ENCODE measurements around the gene ADAMTSL1. TPM values are rescaled to one million over a fixed set of nuclear protein-coding genes. Genes with fewer than 3 reads are reported as not detected.

ADAMTSL1 gene
- total RNA-seq, 1 experiment from 2014 or later, result 1.2 TPM

GRCh38 chr9:18786911-18787650 is 313.1 kb downstream of the ADAMTSL1 start:
- no peaks in the 10 kb centered on the region for H3K9me3 ChIP-seq (ENCODE audit: control insufficient read depth, low read depth, low read length)
- no peak overlapping the region for H2AK5ac ChIP-seq (ENCODE audit: insufficient read length, low read length)
- H3K14ac ChIP-seq (ENCODE audit: insufficient read depth, low read length), result no peak overlapping the region
- Mint-ChIP-seq H3K4me3 (no peak overlapping the region), H3K9me3 (no peaks in the 10 kb centered on the region), H3K27ac (no peak overlapping the region), H3K36me3 (ENCODE audit: insufficient read depth in 1 of 3, low read depth in 3 of 3) (no peaks in the 10 kb centered on the region), H3K4me1 (peaks cover 0 to 2% of the 10 kb centered on the region in 2 experiments; a peak in 2 of 4 replicates), H3K27me3 (ENCODE audit: low read depth) (no peaks in the 10 kb centered on the region)
- H3K23me2 ChIP-seq (ENCODE audit: insufficient read length, low read depth, low read length, poor library complexity, severe bottlenecking), result no peaks in the 10 kb centered on the region
- no peak overlapping the region for H4K5ac ChIP-seq (ENCODE audit: insufficient read length, low read depth, low read length)
- H4K20me1 ChIP-seq (ENCODE audit: control insufficient read depth, insufficient read depth, insufficient read length), result no peaks in the 10 kb centered on the region
- peaks cover 2% of the 10 kb centered on the region; the same call in 1 of the 2 replicates for H3K4me1 ChIP-seq (ENCODE audit: insufficient read depth, low read length)
- no peak overlapping the region for H3K4ac ChIP-seq (ENCODE audit: low read depth, low read length)
- no peak overlapping the region for H4K8ac ChIP-seq (replicated peaks; ENCODE audit: insufficient read length, low read depth, low read length)
- no peak overlapping the region for H3K27ac ChIP-seq (ENCODE audit: insufficient read length, low read depth, low read length)
- no peaks in the 10 kb centered on the region for H3K79me1 ChIP-seq (ENCODE audit: insufficient read depth, low read depth, low read length, poor library complexity, severe bottlenecking)
- H2BK5ac ChIP-seq (ENCODE audit: insufficient read length, low read length), result no peak overlapping the region
- H3K23ac ChIP-seq (ENCODE audit: insufficient read length, low read depth, low read length), result no peak overlapping the region
- TF ChIP-seq CTCF (conservative IDR thresholded peaks at IDR 0.05), result no peak
- no peak overlapping the region for H3T11ph ChIP-seq (ENCODE audit: low read length)
- no peak overlapping the region for H3K9ac ChIP-seq (ENCODE audit: extremely low read depth, insufficient read length, low read length)
- H3K56ac ChIP-seq (ENCODE audit: insufficient read length, low read depth, low read length), result no peak overlapping the region
- H2BK12ac ChIP-seq (ENCODE audit: insufficient read length, low read depth, low read length), result no peak overlapping the region
- H2BK15ac ChIP-seq (ENCODE audit: low read depth, low read length), result no peak overlapping the region
- no peaks in the 10 kb centered on the region for H3K27me3 ChIP-seq (ENCODE audit: insufficient read depth, low read length)
- no peak for DNase-seq
- H2AFZ ChIP-seq (ENCODE audit: low read length), result no peak overlapping the region
- H3K18ac ChIP-seq (ENCODE audit: insufficient read length, low read depth, low read length), result no peak overlapping the region
- no CpG with 5 or more reads among the region's 2 CpGs for WGBS (ENCODE audit: extremely low coverage, insufficient read length, low lambda C conversion rate)
- no peak overlapping the region for H4K91ac ChIP-seq (ENCODE audit: insufficient read length, low read depth, low read length)
- no peak overlapping the region for H3K4me2 ChIP-seq (ENCODE audit: insufficient read depth, insufficient read length, low read length)
- H3K79me2 ChIP-seq (ENCODE audit: insufficient read depth, low read length), result no peaks in the 10 kb centered on the region
- H2BK20ac ChIP-seq (ENCODE audit: low read depth, low read length, poor library complexity, severe bottlenecking), result no peak overlapping the region
- no peak overlapping the region for H2BK120ac ChIP-seq (ENCODE audit: low read depth, low read length, poor library complexity, severe bottlenecking)

Data from H9 (cell line).